ENCODE data around the gene C1QTNF3.
"Not testable (repeated sequence)": the region's sequence is repeated elsewhere in the genome, so short reads cannot be mapped to it uniquely, and the experiment has no call there.

The C1QTNF3 gene

GRCh38 chr5:34038390-34038789 lies 4.6 kb downstream of the C1QTNF3 start:
- H3K27ac ChIP-seq (ENCODE audit: low read length): no peak overlapping the region
- peaks cover 14% of the 10 kb centered on the region for H3K4me1 ChIP-seq (ENCODE audit: control insufficient read depth, insufficient read depth, low read length)
- H3K27me3 ChIP-seq (ENCODE audit: control insufficient read depth in 1 of 2, insufficient read depth in 2 of 2, low read length in 2 of 2): no peaks in the 10 kb centered on the region
- H3K36me3 ChIP-seq (ENCODE audit: control insufficient read depth in 2 of 2, insufficient read depth in 2 of 2, low read length in 2 of 2): peaks cover 3 to 5% of the 10 kb centered on the region in 2 donors
- H3K9me3 ChIP-seq (ENCODE audit: control insufficient read depth in 2 of 2, low read length in 2 of 2): no peaks in the 10 kb centered on the region
- H3K4me3 ChIP-seq (ENCODE audit: low read length in 2 of 2): no peak overlapping the region
- no peak overlapping the region for H3K9ac ChIP-seq (ENCODE audit: low read length in 2 of 2)

GRCh38 chr5:34037726-34038125 lies 5.3 kb downstream of the C1QTNF3 start:
- no peaks in the 10 kb centered on the region for H3K27me3 ChIP-seq (ENCODE audit: control insufficient read depth in 1 of 2, insufficient read depth in 2 of 2, low read length in 2 of 2)
- H3K4me1 ChIP-seq (ENCODE audit: control insufficient read depth, insufficient read depth, low read length): peaks cover 7% of the 10 kb centered on the region
- no peaks in the 10 kb centered on the region for H3K9me3 ChIP-seq (ENCODE audit: control insufficient read depth in 2 of 2, low read length in 2 of 2)
- no peak overlapping the region for H3K4me3 ChIP-seq (ENCODE audit: low read length in 2 of 2)
- no peak overlapping the region for H3K27ac ChIP-seq (ENCODE audit: low read length)
- no peak overlapping the region for H3K9ac ChIP-seq (ENCODE audit: low read length in 2 of 2)
- peaks cover 5 to 8% of the 10 kb centered on the region in 2 donors for H3K36me3 ChIP-seq (ENCODE audit: control insufficient read depth in 2 of 2, insufficient read depth in 2 of 2, low read length in 2 of 2)

GRCh38 chr5:34035756-34036155 lies 7.3 kb downstream of the C1QTNF3 start:
- Histone ChIP-seq H3K27me3 (ENCODE audit: control insufficient read depth in 1 of 2, insufficient read depth in 2 of 2, low read length in 2 of 2) (no peaks in the 10 kb centered on the region), H3K9ac (ENCODE audit: low read length in 2 of 2) (no peak overlapping the region), H3K36me3 (ENCODE audit: control insufficient read depth in 2 of 2, insufficient read depth in 2 of 2, low read length in 2 of 2) (peaks cover 5 to 8% of the 10 kb centered on the region in 2 donors), H3K4me3 (ENCODE audit: low read length in 2 of 2) (no peak overlapping the region), H3K4me1 (ENCODE audit: control insufficient read depth, insufficient read depth, low read length) (peaks cover 4% of the 10 kb centered on the region), H3K27ac (ENCODE audit: low read length) (no peak overlapping the region), H3K9me3 (ENCODE audit: control insufficient read depth in 2 of 2, low read length in 2 of 2) (no peaks in the 10 kb centered on the region)

GRCh38 chr5:34034534-34035327 lies 8.3 kb downstream of the C1QTNF3 start:
- peaks cover 4% of the 10 kb centered on the region for H3K4me1 ChIP-seq (ENCODE audit: control insufficient read depth, insufficient read depth, low read length)
- H3K9me3 ChIP-seq (ENCODE audit: control insufficient read depth in 2 of 2, low read length in 2 of 2): no peaks in the 10 kb centered on the region
- no peak overlapping the region for H3K9ac ChIP-seq (ENCODE audit: low read length in 2 of 2)
- no peak overlapping the region for H3K4me3 ChIP-seq (ENCODE audit: low read length in 2 of 2)
- H3K27me3 ChIP-seq (ENCODE audit: control insufficient read depth in 1 of 2, insufficient read depth in 2 of 2, low read length in 2 of 2): no peaks in the 10 kb centered on the region
- no peak overlapping the region for H3K27ac ChIP-seq (ENCODE audit: low read length)
- H3K36me3 ChIP-seq (ENCODE audit: control insufficient read depth in 2 of 2, insufficient read depth in 2 of 2, low read length in 2 of 2): peaks cover 5 to 8% of the 10 kb centered on the region in 2 donors

- no peak overlapping the region for H3K9ac ChIP-seq (ENCODE audit: low read length in 2 of 2)
These were observed 11.0 kb downstream of the C1QTNF3 start for GRCh38 chr5:34031966-34032365.

GRCh38 chr5:34031117-34031516 lies 11.9 kb downstream of the C1QTNF3 start:
- Histone ChIP-seq H3K27ac (ENCODE audit: low read length) (no peak overlapping the region), H3K9ac (ENCODE audit: low read length in 2 of 2) (no peak overlapping the region), H3K4me3 (ENCODE audit: low read length in 2 of 2) (no peak overlapping the region), H3K27me3 (ENCODE audit: control insufficient read depth in 1 of 2, insufficient read depth in 2 of 2, low read length in 2 of 2) (no peaks in the 10 kb centered on the region), H3K36me3 (ENCODE audit: control insufficient read depth in 2 of 2, insufficient read depth in 2 of 2, low read length in 2 of 2) (peaks cover 5 to 8% of the 10 kb centered on the region in 2 donors), H3K9me3 (ENCODE audit: control insufficient read depth in 2 of 2, low read length in 2 of 2) (no peaks in the 10 kb centered on the region), H3K4me1 (ENCODE audit: control insufficient read depth, insufficient read depth, low read length) (no peaks in the 10 kb centered on the region)

More at GRCh38 chr5:34031966-34032365, 11.0 kb downstream of the C1QTNF3 start:
- H3K9me3 ChIP-seq (ENCODE audit: control insufficient read depth in 2 of 2, low read length in 2 of 2): no peaks in the 10 kb centered on the region
- no peaks in the 10 kb centered on the region for H3K4me1 ChIP-seq (ENCODE audit: control insufficient read depth, insufficient read depth, low read length)
- H3K27me3 ChIP-seq (ENCODE audit: control insufficient read depth in 1 of 2, insufficient read depth in 2 of 2, low read length in 2 of 2): no peaks in the 10 kb centered on the region
- peaks cover 5 to 8% of the 10 kb centered on the region in 2 donors for H3K36me3 ChIP-seq (ENCODE audit: control insufficient read depth in 2 of 2, insufficient read depth in 2 of 2, low read length in 2 of 2)
- H3K4me3 ChIP-seq (ENCODE audit: low read length in 2 of 2): no peak overlapping the region
- H3K27ac ChIP-seq (ENCODE audit: low read length): no peak overlapping the region

- not testable (repeated sequence) for H3K4me3 ChIP-seq (ENCODE audit: low read length in 2 of 2); H3K4me1 ChIP-seq (ENCODE audit: control insufficient read depth, insufficient read depth, low read length); H3K9me3 ChIP-seq (ENCODE audit: control insufficient read depth in 2 of 2, low read length in 2 of 2); H3K27ac ChIP-seq (ENCODE audit: low read length); H3K27me3 ChIP-seq (ENCODE audit: control insufficient read depth in 1 of 2, insufficient read depth in 2 of 2, low read length in 2 of 2); H3K36me3 ChIP-seq (ENCODE audit: control insufficient read depth in 2 of 2, insufficient read depth in 2 of 2, low read length in 2 of 2); H3K9ac ChIP-seq (ENCODE audit: low read length in 2 of 2)
These were observed 12.4 kb downstream of the C1QTNF3 start for GRCh38 chr5:34030585-34030984.

- Histone ChIP-seq H3K9ac (ENCODE audit: low read length in 2 of 2) (no peak overlapping the region), H3K27me3 (ENCODE audit: control insufficient read depth in 1 of 2, insufficient read depth in 2 of 2, low read length in 2 of 2) (no peaks in the 10 kb centered on the region), H3K4me1 (ENCODE audit: control insufficient read depth, insufficient read depth, low read length) (no peaks in the 10 kb centered on the region), H3K27ac (ENCODE audit: low read length) (no peak overlapping the region), H3K9me3 (ENCODE audit: control insufficient read depth in 2 of 2, low read length in 2 of 2) (no peaks in the 10 kb centered on the region), H3K4me3 (ENCODE audit: low read length in 2 of 2) (no peak overlapping the region), H3K36me3 (ENCODE audit: control insufficient read depth in 2 of 2, insufficient read depth in 2 of 2, low read length in 2 of 2) (peaks cover 1 to 8% of the 10 kb centered on the region in 2 donors)
These were observed 13.0 kb downstream of the C1QTNF3 start for GRCh38 chr5:34030048-34030447.

GRCh38 chr5:34028349-34028748 lies 14.7 kb downstream of the C1QTNF3 start:
- Histone ChIP-seq H3K36me3 (ENCODE audit: control insufficient read depth in 2 of 2, insufficient read depth in 2 of 2, low read length in 2 of 2) (peaks cover 3 to 14% of the 10 kb centered on the region in 2 donors), H3K27ac (ENCODE audit: low read length) (no peak overlapping the region), H3K4me3 (ENCODE audit: low read length in 2 of 2) (no peak overlapping the region), H3K27me3 (ENCODE audit: control insufficient read depth in 1 of 2, insufficient read depth in 2 of 2, low read length in 2 of 2) (no peaks in the 10 kb centered on the region), H3K4me1 (ENCODE audit: control insufficient read depth, insufficient read depth, low read length) (no peaks in the 10 kb centered on the region), H3K9ac (ENCODE audit: low read length in 2 of 2) (no peak overlapping the region), H3K9me3 (ENCODE audit: control insufficient read depth in 2 of 2, low read length in 2 of 2) (no peaks in the 10 kb centered on the region)

- no peak overlapping the region for H3K27ac ChIP-seq (ENCODE audit: low read length)
- H3K9ac ChIP-seq (ENCODE audit: low read length in 2 of 2): no peak overlapping the region
These were observed 16.8 kb downstream of the C1QTNF3 start for GRCh38 chr5:34026089-34026761.

More at GRCh38 chr5:34026089-34026761, 16.8 kb downstream of the C1QTNF3 start:
- H3K4me3 ChIP-seq (ENCODE audit: low read length in 2 of 2): no peak overlapping the region
- no peaks in the 10 kb centered on the region for H3K4me1 ChIP-seq (ENCODE audit: control insufficient read depth, insufficient read depth, low read length)
- no peaks in the 10 kb centered on the region for H3K27me3 ChIP-seq (ENCODE audit: control insufficient read depth in 1 of 2, insufficient read depth in 2 of 2, low read length in 2 of 2)
- no peaks in the 10 kb centered on the region for H3K9me3 ChIP-seq (ENCODE audit: control insufficient read depth in 2 of 2, low read length in 2 of 2)
- peaks cover 3 to 9% of the 10 kb centered on the region in 2 donors for H3K36me3 ChIP-seq (ENCODE audit: control insufficient read depth in 2 of 2, insufficient read depth in 2 of 2, low read length in 2 of 2)
